ENCODE data around the gene NSUN6.

DNA sequence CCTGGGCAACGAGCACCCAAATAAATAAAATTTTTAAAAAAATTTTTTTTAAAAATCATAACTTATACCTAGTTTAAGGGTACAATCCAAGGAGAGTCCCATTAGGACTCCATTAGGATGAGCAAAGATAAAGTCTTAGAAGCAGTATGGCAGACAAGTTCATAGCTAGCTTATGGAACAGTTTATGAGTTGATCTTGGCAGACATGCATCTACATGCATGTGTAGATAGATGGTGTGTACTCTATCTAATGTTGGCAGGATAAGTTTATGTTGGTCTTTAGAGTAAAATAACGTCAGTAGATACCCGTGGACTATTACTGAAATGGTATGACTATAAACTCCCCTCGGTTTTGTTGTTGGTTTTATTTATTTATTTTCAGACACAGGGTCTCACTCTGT lies 40.2 kb downstream of the NSUN6 start:
- no peak for TF ChIP-seq CTCF (IDR thresholded peaks at IDR 0.05)
- TF ChIP-seq ZFX (IDR thresholded peaks at IDR 0.05; ENCODE audit: borderline replicate concordance): no peak

Data from 22Rv1 (cell line).